Endometrium (tissue), 2 donors: ENCODE data around the gene DAB2.

Experiments
- FAIRE-seq: peaks from 2 replicates; lab custom pipeline; 2012; peaks lifted over from hg19 to GRCh38; lab: Jason Lieb, UNC
- donor health status: control.
- donor health status: control.

DAB2 gene

GRCh38 chr5:39424736-39425637 lies at the start of gene DAB2:
DAB2 (minus strand) TSS chr5:39424980; CDS start chr5:39394320, 30,660 bp downstream.
- peak; percentile 8 for FAIRE-seq

GRCh38 chr5:39473156-39473775 lies 48.5 kb upstream of the DAB2 start:
- FAIRE-seq = no peak

GRCh38 chr5:39471836-39472508 lies 47.2 kb upstream of the DAB2 start:
- no peak for FAIRE-seq

- no peak for FAIRE-seq
Measured at GRCh38 chr5:39470811-39471210, 46.0 kb upstream of the DAB2 start.

- no peak for FAIRE-seq
Measured at GRCh38 chr5:39469777-39470415, 45.1 kb upstream of the DAB2 start.

GRCh38 chr5:39469176-39469575 lies 44.4 kb upstream of the DAB2 start:
- no peak for FAIRE-seq

GRCh38 chr5:39466846-39467245 lies 42.1 kb upstream of the DAB2 start:
- no peak for FAIRE-seq

- peak; percentile 85 for FAIRE-seq
Measured at GRCh38 chr5:39465843-39466242, 41.1 kb upstream of the DAB2 start.

- no peak for FAIRE-seq
Measured at GRCh38 chr5:39465097-39465496, 40.3 kb upstream of the DAB2 start.

GRCh38 chr5:39464088-39464487 lies 39.3 kb upstream of the DAB2 start:
- FAIRE-seq = no peak

- no peak for FAIRE-seq
Measured at GRCh38 chr5:39462211-39462610, 37.4 kb upstream of the DAB2 start.

- FAIRE-seq = no peak
Measured at GRCh38 chr5:39461007-39461682, 36.4 kb upstream of the DAB2 start.

- FAIRE-seq = no peak
Measured at GRCh38 chr5:39459907-39460306, 35.1 kb upstream of the DAB2 start.

GRCh38 chr5:39459071-39459470 lies 34.3 kb upstream of the DAB2 start:
- FAIRE-seq = no peak

GRCh38 chr5:39455645-39456044 lies 30.9 kb upstream of the DAB2 start:
- no peak for FAIRE-seq

- no peak for FAIRE-seq
Measured at GRCh38 chr5:39453606-39454005, 28.8 kb upstream of the DAB2 start.

- FAIRE-seq = peak; percentile 4
Measured at GRCh38 chr5:39452846-39453245, 28.1 kb upstream of the DAB2 start.

- no peak for FAIRE-seq
Measured at GRCh38 chr5:39451276-39451941, 26.6 kb upstream of the DAB2 start.

- no peak for FAIRE-seq
Measured at GRCh38 chr5:39450487-39450886, 25.7 kb upstream of the DAB2 start.

GRCh38 chr5:39449591-39449990 lies 24.8 kb upstream of the DAB2 start:
- no peak for FAIRE-seq

GRCh38 chr5:39448506-39449128 lies 23.8 kb upstream of the DAB2 start:
- FAIRE-seq = no peak
